BLaER1 treated with 17β-estradiol and CSF1 and Interleukin-3, amounts not matched to agents 10 nM and 100 nM (cell line): ENCODE results near the gene GYG1.

Experiments used
- H3K27ac ChIP-seq, 11 experiments: shearing (Covaris generic); formaldehyde crosslinking; 2 replicates each; pipeline ENCODE4 v1.8.1; 2022
- H3K27me3 ChIP-seq, 11 experiments: shearing (Covaris generic); formaldehyde crosslinking; 2 replicates each; pipeline ENCODE4 v1.8.1; 2022
- H3K36me3 ChIP-seq, 11 experiments: shearing (Covaris generic); formaldehyde crosslinking; 2 replicates each; pipeline ENCODE4 v1.8.1; 2022
- H3K4me1 ChIP-seq, 10 experiments: shearing (Covaris generic); formaldehyde crosslinking; 2 replicates each; pipeline ENCODE4 v1.8.1; 2022
- H3K4me2 ChIP-seq, 11 experiments: shearing (Covaris generic); formaldehyde crosslinking; 2 replicates each; pipeline ENCODE4 v1.8.1; 2022
- H3K4me3 ChIP-seq, 10 experiments: shearing (Covaris generic); formaldehyde crosslinking; 2 replicates each; pipeline ENCODE4 v1.8.1; 2022
- H3K9ac ChIP-seq, 11 experiments: shearing (Covaris generic); formaldehyde crosslinking; 2 replicates each; pipeline ENCODE4 v1.8.1; 2022
- H3K9me3 ChIP-seq, 11 experiments: shearing (Covaris generic); formaldehyde crosslinking; replicated peaks in 1 of 11; 2 replicates each; pipeline ENCODE4 v1.8.1; 2022
- H4K20me1 ChIP-seq, 11 experiments: shearing (Covaris generic); formaldehyde crosslinking; 2 replicates each; pipeline ENCODE4 v1.8.1; 2022
- Cebpa-rat ChIP-seq, 11 experiments: shearing (Covaris generic); IDR thresholded peaks; 2 replicates each; pipeline ENCODE4 v1.8.1; 2022

GYG1 gene

DNA sequence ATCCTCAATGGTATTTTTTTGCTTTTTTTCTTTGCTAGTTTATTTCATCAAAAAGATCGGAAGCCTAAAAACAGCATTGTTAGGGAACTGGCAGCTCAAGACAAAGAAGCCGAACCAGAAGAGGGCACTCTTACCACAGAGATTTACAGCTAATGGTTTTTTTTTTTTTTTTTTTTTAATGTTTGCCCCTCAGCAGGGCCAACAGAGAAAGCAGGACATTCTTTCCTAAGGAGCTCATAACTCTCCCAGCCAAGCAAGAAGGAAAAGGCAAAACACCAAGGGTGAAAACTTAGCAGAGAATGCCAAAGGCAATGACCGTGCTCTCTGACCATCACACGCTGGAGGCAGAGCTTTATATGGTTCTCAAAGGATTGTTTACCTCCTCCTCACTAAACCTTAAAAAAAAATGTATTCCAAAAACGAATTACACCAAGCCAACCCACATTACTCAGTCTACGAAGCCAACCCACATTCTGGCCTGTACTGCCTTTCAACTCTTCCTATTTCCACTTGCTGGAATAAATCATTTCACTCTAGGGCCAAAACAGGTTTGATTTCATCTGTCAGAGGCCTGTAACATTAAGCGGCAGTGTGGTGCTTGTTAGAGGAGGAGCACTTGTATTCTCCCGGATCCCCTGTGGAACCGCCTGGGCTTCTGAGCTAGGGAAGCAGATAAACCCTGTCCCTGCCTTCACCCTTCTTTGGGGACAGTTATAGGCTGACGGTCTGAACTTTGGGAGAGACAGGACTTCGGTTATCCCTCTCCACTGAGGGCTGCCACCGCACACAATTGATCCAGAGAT is 35.6 kb upstream of the GYG1 start:
- Histone ChIP-seq H3K9ac (no peak overlapping the region; a peak in 1 of 22 replicates), H3K4me3 (no peak overlapping the region), H3K27ac (no peak overlapping the region), H4K20me1 (no peaks in the 10 kb centered on the region), H3K9me3 (no peaks in the 10 kb centered on the region), H3K36me3 (no peaks in the 10 kb centered on the region), H3K4me2 (no peak overlapping the region), H3K4me1 (peaks cover 0 to 8% (median 0%) of the 10 kb centered on the region in 10 experiments; a peak in 1 of 20 replicates), H3K27me3 (no peaks in the 10 kb centered on the region)
- no peak for TF ChIP-seq Cebpa-rat (IDR thresholded peaks at IDR 0.05)

DNA sequence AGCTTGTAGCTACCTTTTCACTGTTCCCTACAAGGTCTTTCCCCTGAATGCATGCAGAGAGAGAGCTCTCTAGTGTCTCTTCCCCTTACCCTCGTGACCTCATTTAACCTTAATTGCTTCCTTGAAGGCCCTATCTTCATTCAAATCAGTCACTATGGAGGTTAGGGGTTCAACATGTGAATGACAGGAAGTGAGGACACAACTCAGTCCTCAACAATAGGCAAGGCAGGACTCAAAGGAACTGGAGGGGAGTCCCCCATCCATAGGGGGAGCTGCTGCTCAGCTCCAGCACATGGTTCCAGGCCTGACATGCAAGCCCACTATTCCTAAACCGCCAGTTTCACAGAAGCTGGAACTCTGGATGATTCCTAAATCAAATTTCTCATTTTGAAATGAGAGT is 33.8 kb upstream of the GYG1 start:
- TF ChIP-seq Cebpa-rat (IDR thresholded peaks at IDR 0.05), result no peak
- Histone ChIP-seq H3K27ac (no peak overlapping the region), H3K4me2 (peak overlapping the region in 2 of 11 experiments; percentile 1 to 11; a peak in 1 of 22 replicates), H4K20me1 (no peaks in the 10 kb centered on the region), H3K9ac (no peak overlapping the region), H3K27me3 (no peaks in the 10 kb centered on the region), H3K9me3 (no peaks in the 10 kb centered on the region), H3K4me1 (peaks cover 0 to 18% (median 3%) of the 10 kb centered on the region in 10 experiments; a peak in 10 of 20 replicates), H3K4me3 (no peak overlapping the region), H3K36me3 (no peaks in the 10 kb centered on the region)

- peaks cover 0 to 20% (median 4%) of the 10 kb centered on the region in 10 experiments; a peak in 10 of 20 replicates for H3K4me1 ChIP-seq
- no peaks in the 10 kb centered on the region for H4K20me1 ChIP-seq
These were observed 32.6 kb upstream of the GYG1 start for GRCh38 chr3:148958696-148959095.

DNA sequence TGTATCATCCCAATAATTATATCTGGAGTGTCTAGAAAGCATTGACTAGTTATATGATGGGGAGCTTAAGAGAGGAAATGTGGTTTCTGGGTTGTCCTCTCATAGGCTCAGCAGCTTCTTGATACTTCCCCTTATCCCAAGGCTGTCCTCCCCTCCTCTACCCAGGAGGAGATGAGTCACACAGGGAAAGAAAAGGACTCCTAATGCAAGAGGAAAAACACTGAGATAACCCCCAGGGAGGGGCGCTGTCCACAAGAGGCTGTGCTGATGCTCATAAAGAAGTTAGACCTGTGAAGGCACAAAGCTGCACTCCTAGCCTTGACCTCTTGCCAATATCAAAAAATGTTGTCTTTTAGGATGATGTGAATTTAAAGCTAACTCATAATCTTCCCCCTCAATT is 28.8 kb upstream of the GYG1 start:
- Histone ChIP-seq H3K36me3 (no peaks in the 10 kb centered on the region), H3K27ac (no peak overlapping the region), H3K9ac (no peak overlapping the region), H3K4me1 (peaks cover 0 to 18% (median 4%) of the 10 kb centered on the region in 10 experiments; a peak in 10 of 20 replicates), H3K4me2 (peak overlapping the region in 5 of 11 experiments; percentile 10 to 52 (median 18); a peak in 8 of 22 replicates), H3K9me3 (no peaks in the 10 kb centered on the region), H3K4me3 (no peak overlapping the region), H3K27me3 (no peaks in the 10 kb centered on the region), H4K20me1 (no peaks in the 10 kb centered on the region)
- no peak for TF ChIP-seq Cebpa-rat (IDR thresholded peaks at IDR 0.05)

More at GRCh38 chr3:148958696-148959095, 32.6 kb upstream of the GYG1 start:
- H3K4me2 ChIP-seq, result no peak overlapping the region
- H3K9me3 ChIP-seq, result no peaks in the 10 kb centered on the region
- H3K4me3 ChIP-seq, result no peak overlapping the region
- TF ChIP-seq Cebpa-rat (IDR thresholded peaks at IDR 0.05), result no peak
- no peaks in the 10 kb centered on the region for H3K27me3 ChIP-seq
- no peak overlapping the region for H3K9ac ChIP-seq
- H3K36me3 ChIP-seq, result no peaks in the 10 kb centered on the region
- no peak overlapping the region for H3K27ac ChIP-seq

GRCh38 chr3:148964809-148965208 is 26.5 kb upstream of the GYG1 start:
- Histone ChIP-seq H3K4me2 (no peak overlapping the region), H3K9me3 (no peaks in the 10 kb centered on the region), H3K27me3 (no peaks in the 10 kb centered on the region), H4K20me1 (no peaks in the 10 kb centered on the region), H3K27ac (no peak overlapping the region), H3K4me1 (peaks cover 0 to 18% (median 4%) of the 10 kb centered on the region in 10 experiments; a peak in 10 of 20 replicates), H3K9ac (no peak overlapping the region), H3K36me3 (no peaks in the 10 kb centered on the region), H3K4me3 (no peak overlapping the region)
- no peak for TF ChIP-seq Cebpa-rat (IDR thresholded peaks at IDR 0.05)

- H3K27ac ChIP-seq, result no peak overlapping the region
- peaks cover 0 to under 1% (median 0%) of the 10 kb centered on the region in 10 experiments; a peak in 1 of 20 replicates for H3K4me1 ChIP-seq
- no peak for TF ChIP-seq Cebpa-rat (IDR thresholded peaks at IDR 0.05)
- H4K20me1 ChIP-seq, result no peaks in the 10 kb centered on the region
- no peaks in the 10 kb centered on the region for H3K9me3 ChIP-seq
- H3K27me3 ChIP-seq, result no peaks in the 10 kb centered on the region
- no peak overlapping the region for H3K4me2 ChIP-seq
- H3K36me3 ChIP-seq, result no peaks in the 10 kb centered on the region
- no peak overlapping the region for H3K9ac ChIP-seq
- H3K4me3 ChIP-seq, result no peak overlapping the region
These were observed 23.0 kb upstream of the GYG1 start for GRCh38 chr3:148968321-148968720.

DNA sequence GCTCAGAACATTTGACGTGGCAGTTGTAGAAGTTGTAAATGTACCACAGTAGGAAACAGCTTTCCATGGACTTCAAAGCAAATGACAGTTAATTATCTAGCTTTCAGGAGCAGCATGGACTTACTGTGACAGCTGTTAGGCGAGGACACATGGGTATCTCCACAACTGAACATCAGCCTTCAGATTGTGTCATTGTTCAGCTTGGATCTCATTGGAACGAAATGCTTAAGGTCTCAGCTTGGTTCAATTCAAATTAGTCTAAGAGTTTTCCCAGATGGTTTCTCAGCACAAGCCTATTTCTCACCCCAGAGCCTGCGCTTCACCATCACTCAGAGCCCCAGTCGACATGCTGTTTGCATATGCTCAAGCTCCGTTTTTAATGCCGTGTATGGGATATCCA is 21.1 kb upstream of the GYG1 start:
- no peaks in the 10 kb centered on the region for H4K20me1 ChIP-seq
- H3K27me3 ChIP-seq, result no peaks in the 10 kb centered on the region
- H3K9me3 ChIP-seq, result peaks cover 1 to 5% (median 3%) of the 10 kb centered on the region in 11 experiments; a peak in 17 of 22 replicates

DNA sequence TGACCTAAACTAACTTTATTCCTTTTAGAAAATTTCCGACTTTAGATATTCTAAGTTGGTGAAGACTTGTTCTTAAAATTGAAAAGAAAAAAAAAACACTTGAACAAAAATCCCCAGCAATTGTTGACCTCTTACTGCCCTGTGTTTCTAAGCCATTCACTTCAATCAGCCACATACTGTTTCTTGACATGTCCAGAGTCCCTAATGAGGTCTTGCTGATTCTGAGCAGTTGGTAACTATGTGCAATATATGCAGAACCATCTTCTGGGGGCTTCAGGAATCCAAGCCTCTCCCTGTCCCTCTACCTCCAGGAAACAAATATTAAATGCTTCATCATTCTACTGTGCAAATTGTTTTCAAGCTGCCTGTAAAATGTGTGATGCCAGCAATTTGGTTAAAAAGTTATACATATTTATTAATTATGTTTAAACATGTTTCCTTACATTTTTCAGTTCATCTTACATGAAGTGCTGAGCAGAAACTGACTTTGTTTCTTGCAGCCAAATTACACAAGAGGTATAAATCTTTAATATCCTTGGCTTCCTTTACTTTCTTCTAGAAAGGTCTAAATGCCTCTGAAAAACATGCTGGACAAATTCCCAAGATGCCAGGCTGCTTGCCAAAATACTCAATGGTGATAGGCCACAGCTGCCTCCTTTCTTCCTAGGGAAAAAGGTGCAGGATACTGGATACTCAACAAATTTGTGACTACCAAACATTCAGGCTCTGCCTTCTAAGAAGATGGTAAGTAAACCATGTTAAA is 19.8 kb upstream of the GYG1 start:
- no peak overlapping the region for H3K4me2 ChIP-seq
- H3K9me3 ChIP-seq, result peaks cover 8 to 12% (median 10%) of the 10 kb centered on the region in 11 experiments; a peak in 17 of 22 replicates
- no peaks in the 10 kb centered on the region for H3K4me1 ChIP-seq
- H3K27me3 ChIP-seq, result no peaks in the 10 kb centered on the region
- no peak overlapping the region for H3K4me3 ChIP-seq
- no peak overlapping the region for H3K27ac ChIP-seq
- H3K9ac ChIP-seq, result no peak overlapping the region
- TF ChIP-seq Cebpa-rat (IDR thresholded peaks at IDR 0.05), result no peak
- no peaks in the 10 kb centered on the region for H3K36me3 ChIP-seq
- H4K20me1 ChIP-seq, result no peaks in the 10 kb centered on the region

More for the DNA sequence above, 21.1 kb upstream of the GYG1 start:
- H3K9ac ChIP-seq, result no peak overlapping the region
- H3K36me3 ChIP-seq, result no peaks in the 10 kb centered on the region
- no peak overlapping the region for H3K4me2 ChIP-seq
- no peak overlapping the region for H3K4me3 ChIP-seq
- no peaks in the 10 kb centered on the region for H3K4me1 ChIP-seq
- no peak overlapping the region for H3K27ac ChIP-seq
- TF ChIP-seq Cebpa-rat (IDR thresholded peaks at IDR 0.05), result no peak

DNA sequence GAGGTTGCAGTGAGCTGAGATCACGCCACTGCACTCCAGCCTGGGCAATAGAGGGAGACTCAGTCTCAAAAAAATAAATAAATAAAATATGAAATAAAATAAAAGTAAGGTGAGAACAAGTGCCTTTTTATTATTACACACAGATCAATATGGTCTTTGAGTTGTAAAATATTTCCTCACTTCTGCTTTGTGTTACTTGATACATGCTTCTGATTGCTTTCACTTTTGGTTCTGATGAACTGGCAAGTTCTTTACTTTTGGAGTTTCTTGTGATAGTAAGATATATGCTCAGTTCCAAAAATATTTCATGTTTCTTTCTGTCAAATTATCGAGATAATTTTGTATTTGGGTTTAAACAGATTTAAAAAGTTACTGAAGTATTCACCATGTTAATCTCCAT is 16.6 kb upstream of the GYG1 start:
- H3K4me3 ChIP-seq, result no peak overlapping the region
- no peaks in the 10 kb centered on the region for H3K36me3 ChIP-seq
- H3K27me3 ChIP-seq, result no peaks in the 10 kb centered on the region
- H3K27ac ChIP-seq, result no peak overlapping the region
- H3K4me1 ChIP-seq, result no peaks in the 10 kb centered on the region
- no peak overlapping the region for H3K4me2 ChIP-seq
- no peaks in the 10 kb centered on the region for H4K20me1 ChIP-seq
- H3K9ac ChIP-seq, result no peak overlapping the region
- TF ChIP-seq Cebpa-rat (IDR thresholded peaks at IDR 0.05), result no peak
- peaks cover 8 to 20% (median 10%) of the 10 kb centered on the region in 11 experiments; a peak in 17 of 22 replicates for H3K9me3 ChIP-seq
